Measurements from ENCODE around the gene ATAD2B.
A peak's percentile ranks its signal among the peaks of the same experiment; 100 is the strongest.
"Not testable (repeated sequence)": the region's sequence is repeated elsewhere in the genome, so short reads cannot be mapped to it uniquely, and the experiment has no call there.

Gene ATAD2B

GRCh38 chr2:23926750-23927571, at the start of gene ATAD2B:
Gene ATAD2B (minus strand): TSS chr2:23927123. CDS start chr2:23926770, 353 bp downstream.
- peak; percentile 95 for DNase-seq (ENCODE audit: low spot score)

GRCh38 chr2:23967846-23968245, 40.9 kb upstream of the ATAD2B start:
- DNase-seq (ENCODE audit: low spot score): no peak

- no peak for DNase-seq (ENCODE audit: low spot score)
Observed at GRCh38 chr2:23954325-23955014, 27.5 kb upstream of the ATAD2B start.

GRCh38 chr2:23953625-23954024, 26.7 kb upstream of the ATAD2B start:
- no peak for DNase-seq (ENCODE audit: low spot score)

- not testable (repeated sequence) for DNase-seq (ENCODE audit: low spot score)
Observed at GRCh38 chr2:23952558-23952957, 25.6 kb upstream of the ATAD2B start.

- no peak for DNase-seq (ENCODE audit: low spot score)
Observed at GRCh38 chr2:23947350-23947749, 20.4 kb upstream of the ATAD2B start.

- DNase-seq (ENCODE audit: low spot score): no peak
Observed at GRCh38 chr2:23944976-23945375, 18.1 kb upstream of the ATAD2B start.

- DNase-seq (ENCODE audit: low spot score): peak; percentile 52
Observed at GRCh38 chr2:23944527-23944926, 17.6 kb upstream of the ATAD2B start.

GRCh38 chr2:23943666-23944065, 16.7 kb upstream of the ATAD2B start:
- no peak for DNase-seq (ENCODE audit: low spot score)

GRCh38 chr2:23941644-23942043, 14.7 kb upstream of the ATAD2B start:
- DNase-seq (ENCODE audit: low spot score): no peak

GRCh38 chr2:23940718-23941620, 14.0 kb upstream of the ATAD2B start:
- peak; percentile 14 for DNase-seq (ENCODE audit: low spot score)

GRCh38 chr2:23939987-23940717, 13.2 kb upstream of the ATAD2B start, which contains the start of gene UBXN2A:
Gene UBXN2A (plus strand): TSS chr2:23940463. CDS start chr2:23958315, 17,852 bp downstream.
- DNase-seq (ENCODE audit: low spot score): peak; percentile 85

- DNase-seq (ENCODE audit: low spot score): no peak
Observed at GRCh38 chr2:23934259-23934658, 7.3 kb upstream of the ATAD2B start.

GRCh38 chr2:23926290-23926749, 603 bp downstream of the ATAD2B start:
- no peak for DNase-seq (ENCODE audit: low spot score)

GRCh38 chr2:23925702-23926289, 1.1 kb downstream of the ATAD2B start:
- peak; percentile 75 for DNase-seq (ENCODE audit: low spot score)

GRCh38 chr2:23924589-23925359, 2.1 kb downstream of the ATAD2B start:
- DNase-seq (ENCODE audit: low spot score): no peak

GRCh38 chr2:23918837-23919489, 8.0 kb downstream of the ATAD2B start:
- no peak for DNase-seq (ENCODE audit: low spot score)

- no peak for DNase-seq (ENCODE audit: low spot score)
Observed at GRCh38 chr2:23916727-23917405, 10.1 kb downstream of the ATAD2B start.

GRCh38 chr2:23915327-23915726, 11.6 kb downstream of the ATAD2B start:
- DNase-seq (ENCODE audit: low spot score): no peak
